Effector CD4-positive, alpha-beta T cell (primary cell): ENCODE results near the gene SCN1B.
"Not testable (repeated sequence)": the region's sequence is repeated elsewhere in the genome, so short reads cannot be mapped to it uniquely, and the experiment has no call there.

Source experiments
- DNase-seq: peaks from one replicate; pipeline ENCODE4 v3.0.0-alpha.2; 2020

The SCN1B gene

DNA sequence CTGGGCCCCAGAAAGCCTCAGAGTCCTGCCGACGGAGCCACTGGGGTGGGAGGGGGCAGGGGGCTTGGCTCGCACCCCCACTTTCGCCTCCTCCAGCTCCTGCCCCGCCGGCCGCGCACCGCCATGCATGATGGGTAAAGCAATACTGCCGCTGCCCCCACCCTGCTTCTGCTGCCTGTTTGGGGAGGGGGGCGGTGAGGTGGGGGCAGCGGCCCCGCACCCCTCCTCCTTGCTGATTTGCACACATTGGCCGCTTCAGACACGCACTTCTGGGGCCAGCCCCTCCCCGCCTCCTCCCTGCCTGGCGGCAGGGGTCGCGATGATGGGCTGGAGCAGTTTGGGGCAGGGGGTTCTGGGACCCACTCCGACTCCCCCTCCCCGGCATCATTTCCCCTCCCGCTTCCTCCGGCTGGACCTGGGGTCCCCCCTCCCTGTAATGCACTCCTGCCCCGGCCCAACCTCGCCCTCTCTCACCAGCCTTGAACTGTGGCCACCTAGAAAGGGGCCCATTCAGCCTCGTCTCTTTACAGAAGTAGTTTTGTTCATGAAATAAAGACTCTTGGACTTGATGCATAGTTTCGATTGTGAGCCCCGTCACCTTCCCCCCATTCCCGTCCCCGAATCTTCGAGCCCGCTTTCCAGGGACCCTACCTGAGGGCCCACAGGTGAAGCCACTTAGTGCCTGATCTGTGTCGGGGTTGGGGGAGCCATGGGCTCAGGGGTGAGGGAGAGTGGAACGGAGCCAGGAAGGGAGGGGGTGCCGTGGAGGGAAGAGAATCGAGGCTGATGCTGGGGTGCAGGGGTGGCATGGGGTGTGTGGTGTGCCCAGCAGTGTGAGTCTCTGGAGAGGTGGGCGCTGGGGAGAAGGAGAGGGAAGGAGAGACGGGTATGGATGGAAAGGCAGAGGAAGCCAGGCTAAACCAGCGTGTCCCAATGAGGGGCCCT lies 9.9 kb downstream of the SCN1B start:
- no peak for DNase-seq

- no peak for DNase-seq
Observed at GRCh38 chr19:35040826-35041547, 10.7 kb downstream of the SCN1B start.

GRCh38 chr19:35041548-35042055 lies 11.3 kb downstream of the SCN1B start, which contains the start of gene HPN:
HPN (plus strand) TSS chr19:35041721; CDS start chr19:35042507, 786 bp downstream.
- DNase-seq = no peak

DNA sequence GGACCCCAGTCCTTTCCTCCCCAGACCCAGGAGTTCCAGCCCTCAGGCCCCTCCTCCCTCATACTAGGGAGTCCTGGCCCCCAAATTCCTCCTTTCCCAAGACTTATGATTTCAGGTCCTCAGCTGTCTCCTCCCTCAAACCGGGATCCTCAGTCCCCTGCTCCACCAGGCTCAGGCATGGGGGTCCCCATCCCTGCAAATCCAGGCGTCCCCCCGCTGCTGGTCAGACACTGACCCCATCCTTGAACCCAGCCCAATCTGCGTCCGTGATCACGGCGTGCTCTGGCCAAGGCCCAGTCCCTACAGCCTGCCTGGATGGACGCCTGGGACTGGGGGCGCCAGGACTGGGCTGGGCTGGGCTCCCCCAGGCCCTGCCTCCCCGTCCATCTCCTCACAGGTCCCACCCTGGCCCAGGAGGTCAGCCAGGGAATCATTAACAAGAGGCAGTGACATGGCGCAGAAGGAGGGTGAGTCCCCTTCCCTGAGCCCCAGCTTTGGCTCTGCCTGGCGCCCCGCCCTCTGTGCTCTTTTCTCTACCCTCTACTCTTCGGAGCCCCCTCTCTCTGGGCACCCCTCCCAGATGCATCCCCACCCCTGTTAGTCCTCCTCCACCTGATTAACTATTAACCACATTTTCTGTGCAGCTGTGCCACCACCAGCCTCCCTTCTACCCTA lies 11.9 kb downstream of the SCN1B start:
- no peak for DNase-seq

DNA sequence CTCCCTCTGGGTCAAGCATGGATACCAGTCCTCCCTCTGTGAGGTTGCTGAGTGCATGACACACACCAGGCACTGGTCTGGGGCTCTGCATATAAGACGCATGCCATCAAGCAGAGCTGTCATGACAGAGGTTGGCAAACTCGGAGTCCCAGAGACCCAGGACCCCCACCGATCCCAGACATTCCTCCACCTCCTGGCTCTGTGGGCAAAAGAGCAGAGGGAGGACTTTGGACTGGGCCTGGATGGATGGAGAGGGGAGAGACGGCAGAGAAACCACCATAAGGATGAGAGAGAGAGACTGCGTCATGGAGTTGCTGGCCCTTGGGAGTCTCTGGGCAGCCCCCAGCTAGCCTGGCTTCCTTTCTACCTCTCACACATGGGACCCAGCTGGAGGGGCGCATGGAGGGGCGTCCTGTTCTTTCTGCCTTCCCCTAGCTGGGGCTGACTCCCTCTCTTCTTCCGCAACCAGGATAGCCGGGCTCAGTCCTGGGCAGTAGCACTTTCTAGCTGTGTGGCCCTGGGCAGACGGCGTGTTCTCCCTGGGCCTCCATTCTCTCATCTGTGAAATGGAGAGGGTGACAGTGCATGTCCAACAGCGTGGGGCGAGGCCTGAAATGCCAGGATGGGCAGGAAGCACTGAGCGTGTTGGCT lies 12.8 kb downstream of the SCN1B start:
- no peak for DNase-seq

DNA sequence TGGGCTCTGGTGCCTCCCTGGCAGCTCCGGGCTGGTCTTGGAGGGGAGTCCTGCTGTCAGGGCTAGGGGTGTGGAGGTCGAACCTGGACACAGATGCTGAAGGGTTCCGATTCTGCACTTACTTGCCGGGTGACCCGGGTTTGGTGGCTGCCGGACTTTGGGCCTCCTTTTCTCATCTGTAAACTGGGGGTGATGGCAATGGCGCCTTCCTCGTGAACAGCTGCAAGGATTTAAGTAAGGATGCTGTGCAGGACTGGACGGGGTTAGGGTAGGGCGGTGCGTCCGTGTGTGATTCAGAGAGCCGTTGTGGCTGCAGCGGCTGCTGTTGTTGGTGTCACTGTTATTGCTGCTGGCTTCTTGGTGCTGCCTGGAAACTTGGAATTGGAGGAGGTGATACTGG lies 13.6 kb downstream of the SCN1B start:
- no peak for DNase-seq

GRCh38 chr19:35044317-35045117 lies 14.2 kb downstream of the SCN1B start:
- peak; percentile 51 for DNase-seq

- no peak for DNase-seq
Observed at GRCh38 chr19:35045667-35046300, 15.5 kb downstream of the SCN1B start.

- DNase-seq = no peak
Observed at GRCh38 chr19:35046461-35046860, 16.2 kb downstream of the SCN1B start.

DNA sequence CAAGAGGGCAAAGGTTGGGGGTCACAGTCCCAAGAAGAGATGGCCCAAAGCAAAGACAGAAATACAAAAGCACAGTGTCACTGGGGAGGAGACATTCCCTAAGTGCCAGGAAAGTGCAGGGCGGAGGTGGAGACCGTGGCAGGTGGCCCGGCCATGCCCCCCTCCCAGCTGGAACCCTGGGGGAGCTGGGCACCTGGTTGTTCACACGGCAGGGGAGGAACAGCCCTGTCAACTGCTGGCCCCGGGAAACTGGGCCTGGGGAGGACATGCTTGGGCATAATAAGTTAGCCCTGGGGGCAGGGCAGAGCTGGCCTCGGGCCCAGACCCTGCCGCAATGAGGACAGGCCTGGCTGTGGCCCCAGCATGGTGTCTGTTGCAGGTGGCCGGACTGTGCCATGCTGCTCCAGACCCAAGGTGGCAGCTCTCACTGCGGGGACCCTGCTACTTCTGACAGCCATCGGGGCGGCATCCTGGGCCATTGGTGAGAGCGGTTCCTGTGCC lies 18.7 kb downstream of the SCN1B start:
- DNase-seq = no peak

DNA sequence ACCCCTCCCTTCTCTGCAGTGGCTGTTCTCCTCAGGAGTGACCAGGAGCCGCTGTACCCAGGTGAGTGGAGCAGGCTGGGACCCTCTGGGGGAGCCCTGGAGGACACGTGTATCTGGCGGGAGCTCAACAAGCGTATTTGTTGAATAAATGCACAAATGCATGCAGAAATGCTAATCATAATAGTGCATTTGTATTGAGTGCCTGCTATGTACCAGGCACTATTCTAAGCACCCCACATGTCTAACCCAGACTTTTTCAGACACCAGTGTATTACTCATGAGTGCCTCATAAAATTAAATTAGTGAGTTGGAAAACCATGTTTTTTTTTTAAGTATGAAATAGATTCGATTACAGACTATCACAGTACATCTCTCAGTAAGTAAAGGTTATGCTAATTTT lies 19.2 kb downstream of the SCN1B start:
- no peak for DNase-seq

GRCh38 chr19:35050662-35051061 lies 20.4 kb downstream of the SCN1B start:
- not testable (repeated sequence) for DNase-seq

DNA sequence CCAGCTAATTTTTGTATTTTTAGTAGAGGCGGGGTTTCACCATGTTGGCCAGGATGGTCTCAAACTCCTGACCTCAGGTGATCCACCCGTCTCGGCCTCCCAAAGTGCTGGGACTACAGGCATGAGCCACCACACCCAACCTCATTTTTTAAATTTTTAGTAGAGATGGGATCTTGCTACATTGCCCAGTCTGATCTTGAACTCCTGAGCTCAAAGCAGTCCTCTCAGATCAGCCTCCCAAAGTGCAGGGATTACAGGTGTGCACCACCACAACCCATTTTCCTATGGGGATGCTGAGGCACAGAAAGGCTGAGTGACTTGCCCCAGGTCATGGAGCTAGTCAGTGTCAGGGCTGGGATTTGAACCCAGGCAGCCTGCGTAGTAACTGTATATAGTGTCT lies 21.0 kb downstream of the SCN1B start:
- DNase-seq = not testable (repeated sequence)

DNA sequence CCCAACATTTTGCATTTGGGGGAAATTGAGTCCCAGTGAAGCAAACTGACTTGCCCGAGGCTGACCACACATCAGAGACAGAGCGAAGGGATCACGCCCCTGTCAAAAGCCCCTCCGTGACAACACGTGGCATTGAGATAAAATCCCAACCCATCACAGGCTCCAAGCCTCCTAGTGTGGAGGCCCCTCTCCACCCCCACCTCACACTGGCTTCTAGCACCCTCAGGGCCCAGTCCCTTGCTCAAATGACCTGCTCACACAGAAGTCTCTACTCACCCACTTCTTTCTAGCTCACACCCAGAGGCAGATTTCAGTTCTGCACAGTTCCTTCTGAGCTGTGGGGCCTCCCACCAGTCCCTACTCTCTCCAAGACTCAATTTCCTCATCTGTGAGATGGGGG lies 21.5 kb downstream of the SCN1B start:
- DNase-seq = no peak

GRCh38 chr19:35052599-35053190 lies 22.4 kb downstream of the SCN1B start:
- DNase-seq = no peak

GRCh38 chr19:35053667-35054293 lies 23.5 kb downstream of the SCN1B start:
- DNase-seq = no peak

- DNase-seq = no peak
Observed at GRCh38 chr19:35054626-35055025, 24.4 kb downstream of the SCN1B start.

DNA sequence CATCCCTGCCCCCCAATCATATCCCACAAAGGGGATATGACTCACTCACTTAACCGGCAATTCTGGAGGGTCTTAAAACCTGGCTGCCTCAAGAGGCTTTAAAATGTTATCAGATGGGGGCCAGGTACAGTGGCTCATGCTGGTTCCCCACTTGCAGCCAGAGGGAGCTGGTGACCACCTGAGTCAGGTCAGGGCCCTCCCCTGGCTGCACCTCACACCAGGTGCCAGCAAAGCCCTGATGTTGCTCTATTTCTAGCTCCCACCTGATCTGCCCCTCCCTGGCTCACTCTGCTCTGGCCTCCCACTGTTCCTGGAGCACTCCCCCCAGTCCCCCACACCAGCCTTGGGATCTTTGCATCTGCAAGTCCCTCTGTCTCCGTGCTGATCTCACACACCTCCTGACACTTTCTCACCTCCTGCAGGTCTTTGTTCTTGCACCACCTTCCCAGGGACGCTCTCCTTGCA lies 25.5 kb downstream of the SCN1B start:
- no peak for DNase-seq

DNA sequence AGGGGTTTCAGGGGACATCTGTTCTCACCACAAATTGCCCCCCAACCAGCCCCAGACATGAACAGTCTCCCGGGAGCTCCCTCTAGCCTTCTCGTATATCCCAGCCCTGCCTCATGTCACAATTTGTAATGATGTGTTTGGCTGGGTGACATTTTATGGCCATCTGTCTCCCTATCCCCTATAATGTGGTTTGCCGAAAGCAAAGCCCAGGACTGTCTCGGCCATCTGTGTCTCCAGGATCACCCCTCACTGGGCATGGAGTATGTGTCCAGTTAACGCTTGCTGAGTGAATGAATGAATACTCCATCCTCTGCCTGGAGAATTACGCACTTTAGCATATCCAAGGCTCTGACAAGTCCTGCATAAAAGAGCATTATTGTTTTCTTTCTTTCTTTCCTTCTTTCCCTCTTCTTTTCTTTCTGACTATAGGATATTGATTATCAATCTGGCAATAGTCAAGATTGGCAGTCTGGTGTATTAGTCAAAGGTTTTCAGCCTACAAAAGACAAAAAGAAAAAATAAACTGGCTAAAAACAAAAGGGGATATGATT lies 26.3 kb downstream of the SCN1B start:
- no peak for DNase-seq

DNA sequence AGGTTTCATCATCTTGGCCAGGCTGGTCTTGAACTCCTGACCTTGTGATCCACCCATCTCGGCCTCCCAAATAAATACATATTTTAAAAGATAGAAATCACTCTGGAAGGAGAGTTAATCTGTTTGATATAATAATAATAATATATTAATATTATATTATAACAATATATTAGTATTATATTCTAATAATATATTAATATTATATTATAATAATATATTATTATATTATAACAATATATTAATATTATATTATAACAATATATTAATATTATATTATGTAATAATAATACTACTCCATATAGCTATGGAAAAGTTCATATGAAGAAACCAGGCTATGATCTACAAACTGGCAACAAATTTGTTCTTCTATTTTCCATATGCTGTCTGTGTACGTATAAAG lies 28.1 kb downstream of the SCN1B start:
- no peak for DNase-seq
